SK-N-SH treated with all-trans-retinoic acid at 6 μM for 48 hours (cell line): Measurements from ENCODE around the gene NBPF6.
"Not testable (repeated sequence)": the region's sequence is repeated elsewhere in the genome, so short reads cannot be mapped to it uniquely, and the experiment has no call there.

ENCODE experiments used
- ARNTL ChIP-seq: fragments of 450-650 bp; formaldehyde crosslinking; IDR thresholded peaks from 2 replicates; pipeline ENCODE4 v1.5.0; 2020; ENCODE audit warnings: low read depth, mild to moderate bottlenecking, moderate library complexity, borderline replicate concordance
- ESRRG ChIP-seq: fragments of 250-450 bp; sonication (Bioruptor Pico); IDR thresholded peaks from 2 replicates; pipeline ENCODE4 v1.6.1; 2021; ENCODE audit warnings: mild to moderate bottlenecking
- PATZ1 ChIP-seq: fragments of 250-450 bp; sonication (Bioruptor Pico); IDR thresholded peaks from 2 replicates; pipeline ENCODE4 v1.8.0; 2020; ENCODE audit warnings: mild to moderate bottlenecking, moderate library complexity, borderline replicate concordance
- TCF4 ChIP-seq: fragments of 250-450 bp; sonication (Bioruptor Pico); IDR thresholded peaks from 2 replicates; pipeline ENCODE4 v1.8.0; 2021; ENCODE audit warnings: mild to moderate bottlenecking, moderate library complexity, borderline replicate concordance
- ZNF565 ChIP-seq: fragments of 450-650 bp; formaldehyde crosslinking; conservative IDR thresholded peaks from 2 replicates; pipeline ENCODE4 v1.5.0; 2020; ENCODE audit warnings: low read depth, mild to moderate bottlenecking, moderate library complexity

- TF ChIP-seq TCF4, PATZ1, ARNTL, ZNF565, ESRRG (CRISPR knock-in tag): not testable (repeated sequence)
These were observed 36.6 kb downstream of the NBPF6 start for GRCh38 chr1:108486707-108487106.
